ENCODE results near the gene IL24.

IL24 gene

DNA sequence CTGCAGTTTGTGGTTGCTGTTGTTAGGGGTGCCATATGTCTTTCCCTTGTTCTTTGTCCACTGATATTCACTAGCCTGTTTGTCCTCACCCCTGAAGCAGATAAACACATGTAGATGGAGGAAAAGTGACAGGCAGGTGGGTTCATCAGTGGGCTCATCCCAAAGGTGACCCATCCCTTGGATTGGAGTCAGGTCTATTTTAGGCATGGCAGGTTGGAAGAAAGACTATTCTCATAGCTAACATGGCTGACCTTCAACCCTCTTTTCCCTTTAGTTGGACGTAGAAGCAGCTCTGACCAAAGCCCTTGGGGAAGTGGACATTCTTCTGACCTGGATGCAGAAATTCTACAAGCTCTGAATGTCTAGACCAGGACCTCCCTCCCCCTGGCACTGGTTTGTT lies 5.5 kb downstream of the IL24 start:
- in situ Hi-C loops (cut with MboI; ENCODE audit: low sequenced_read_pairs), result loop anchor here (25.0 kb wide), 1 partner anchor 265 kb away; the partner anchor contains the start of gene DYRK3

DNA sequence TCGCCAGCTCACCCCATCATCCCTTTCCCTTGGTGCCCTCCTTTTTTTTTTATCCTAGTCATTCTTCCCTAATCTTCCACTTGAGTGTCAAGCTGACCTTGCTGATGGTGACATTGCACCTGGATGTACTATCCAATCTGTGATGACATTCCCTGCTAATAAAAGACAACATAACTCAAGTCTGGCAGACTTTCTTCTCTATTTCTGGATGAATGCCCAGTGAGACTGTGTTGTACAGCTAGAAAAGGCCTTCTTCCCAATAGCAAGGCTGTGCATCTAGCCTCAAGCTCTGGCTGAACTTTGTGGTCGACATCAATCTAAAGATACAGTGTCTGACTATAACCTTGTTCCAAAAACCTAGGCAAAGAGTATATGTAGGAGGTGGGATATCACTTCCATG lies 6.4 kb downstream of the IL24 start:
- in situ Hi-C loops (cut with MboI; ENCODE audit: low sequenced_read_pairs), result loop anchor here (25.0 kb wide), 1 partner anchor 266 kb away; the partner anchor contains the start of gene DYRK3

DNA sequence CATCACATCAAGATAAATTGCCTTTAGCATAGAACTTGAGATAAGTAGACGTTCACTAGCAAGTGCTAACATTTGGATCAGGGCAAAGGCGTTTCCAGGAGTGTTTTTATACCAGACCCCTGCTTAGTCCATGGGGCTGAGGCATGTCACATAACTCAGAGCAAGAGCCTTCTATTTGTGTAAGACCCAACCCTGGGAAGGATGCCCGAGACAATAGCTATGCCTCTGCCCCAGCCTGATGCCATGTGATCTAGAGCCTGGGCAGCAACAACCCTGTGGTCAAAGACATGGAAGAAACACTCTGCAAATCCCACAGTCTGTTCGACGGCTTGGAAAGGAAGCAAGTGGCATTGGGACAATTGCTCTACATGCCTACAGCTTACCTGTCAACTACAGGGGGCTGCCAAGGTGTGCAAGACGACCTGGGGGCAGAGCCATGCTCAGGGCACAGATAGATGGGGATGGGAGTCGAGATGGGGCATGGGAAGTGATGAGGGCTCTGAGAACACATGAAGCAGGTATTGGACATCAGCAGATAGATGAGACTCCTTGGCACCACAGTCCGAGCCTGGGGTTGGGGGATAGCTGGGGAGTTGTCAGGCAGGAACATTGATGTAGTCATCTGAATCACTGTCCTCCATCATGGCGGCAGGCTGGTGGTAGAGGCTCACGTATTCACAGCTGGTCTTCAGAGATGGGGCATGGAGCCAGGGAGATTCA lies 7.3 kb downstream of the IL24 start:
- in situ Hi-C loops (cut with MboI; ENCODE audit: low sequenced_read_pairs), result loop anchor here (25.0 kb wide), 1 partner anchor 267 kb away; the partner anchor contains the start of gene DYRK3

DNA sequence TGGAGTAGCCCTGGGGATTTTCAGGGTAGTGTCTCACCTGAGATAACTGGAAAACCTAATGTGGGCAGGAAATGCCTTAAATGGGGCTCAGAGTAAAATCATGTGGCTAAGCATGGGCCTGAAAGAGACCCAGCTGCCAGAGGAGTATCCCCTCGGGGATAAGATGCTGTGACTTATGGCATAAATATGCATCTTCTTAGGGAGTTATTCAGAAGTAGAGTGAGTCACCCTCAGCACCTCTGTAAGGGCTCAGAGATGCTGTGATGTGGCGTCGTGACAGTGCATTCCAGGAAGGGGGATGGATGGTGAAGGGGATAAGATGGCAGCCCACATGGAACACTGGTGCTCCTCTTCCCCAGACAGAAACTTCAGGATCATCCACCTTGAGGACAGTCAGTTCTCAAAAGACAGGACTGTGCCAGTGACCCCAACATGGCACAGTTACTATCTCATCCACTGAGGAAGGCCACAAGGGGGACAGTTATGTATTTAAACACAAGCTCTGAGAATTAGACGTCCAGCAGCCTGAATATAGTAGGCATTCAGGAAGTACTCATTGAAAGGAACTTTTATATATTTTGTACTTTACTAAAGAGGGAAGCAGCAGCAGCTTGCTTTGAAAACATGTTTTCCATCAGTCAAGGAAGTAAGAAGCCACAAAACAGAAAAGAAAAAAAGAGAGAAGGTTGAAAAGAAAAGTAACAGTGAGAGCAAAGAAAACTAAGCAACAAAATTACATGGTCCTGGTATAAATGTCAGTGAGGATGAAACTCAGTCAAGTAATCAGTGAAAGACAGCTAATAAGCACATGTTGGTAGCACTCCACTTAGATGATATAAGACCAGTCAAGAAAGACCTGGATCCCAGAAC lies 8.3 kb downstream of the IL24 start:
- in situ Hi-C loops (cut with MboI; ENCODE audit: low sequenced_read_pairs), result loop anchor here (25.0 kb wide), 1 partner anchor 268 kb away; the partner anchor contains the start of gene DYRK3

- in situ Hi-C loops (cut with MboI; ENCODE audit: low sequenced_read_pairs), result loop anchor here (25.0 kb wide), 1 partner anchor 270 kb away; the partner anchor contains the start of gene DYRK3
These were observed 10.2 kb downstream of the IL24 start for GRCh38 chr1:206907304-206907991.

GRCh38 chr1:206908038-206908437 lies 10.8 kb downstream of the IL24 start:
- in situ Hi-C loops (cut with MboI; ENCODE audit: low sequenced_read_pairs), result loop anchor here (25.0 kb wide), 1 partner anchor 271 kb away; the partner anchor contains the start of gene DYRK3

GRCh38 chr1:206909161-206909882 lies 12.1 kb downstream of the IL24 start:
- in situ Hi-C loops (cut with MboI; ENCODE audit: low sequenced_read_pairs), result loop anchor here (25.0 kb wide), 1 partner anchor 272 kb away; the partner anchor contains the start of gene DYRK3

- in situ Hi-C loops (cut with MboI; ENCODE audit: low sequenced_read_pairs), result loop anchor here (10.0 to 25.0 kb wide), 2 partner anchors 175 to 273 kb away; partner anchors contain the start of gene DYRK3
These were observed 12.7 kb downstream of the IL24 start for GRCh38 chr1:206909883-206910318.

- in situ Hi-C loops (cut with MboI; ENCODE audit: low sequenced_read_pairs), result loop anchor here (10.0 to 25.0 kb wide), 2 partner anchors 176 to 274 kb away; partner anchors contain the start of gene DYRK3
These were observed 13.9 kb downstream of the IL24 start for GRCh38 chr1:206911064-206911663.

DNA sequence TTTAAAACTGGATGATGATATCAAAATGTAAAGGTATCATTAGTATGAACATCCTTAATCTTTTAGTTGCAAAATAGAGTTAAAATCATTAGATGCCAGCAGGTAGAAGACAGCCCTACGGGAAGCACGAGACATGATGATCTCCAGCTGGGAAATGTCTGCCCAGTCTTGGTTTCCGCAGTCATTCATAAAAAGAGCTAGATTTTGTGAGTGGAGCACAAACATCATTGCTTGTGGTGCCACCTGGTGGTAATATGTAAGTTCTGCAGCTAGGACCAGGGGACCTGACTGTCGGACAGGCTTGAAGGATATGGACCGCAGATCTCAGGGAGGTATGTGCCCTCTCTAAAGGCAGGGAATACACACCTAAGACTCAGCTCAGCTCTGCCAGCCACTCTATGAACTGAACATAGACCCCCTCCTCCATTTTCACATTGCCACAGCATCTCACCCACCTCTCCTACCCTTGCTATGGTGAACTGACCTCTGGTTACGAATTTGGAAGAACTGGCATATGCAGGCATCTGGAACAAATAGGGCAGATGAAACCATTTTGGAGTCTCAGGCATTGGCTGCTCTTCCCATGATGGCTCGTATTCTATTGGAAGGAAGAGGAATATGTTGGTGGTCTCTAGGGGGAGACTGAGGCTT lies 15.3 kb downstream of the IL24 start:
- in situ Hi-C loops (cut with MboI; ENCODE audit: low sequenced_read_pairs), result loop anchor here (10.0 to 25.0 kb wide), 2 partner anchors 178 to 275 kb away; partner anchors contain the start of gene DYRK3

- in situ Hi-C loops (cut with MboI; ENCODE audit: low sequenced_read_pairs), result loop anchor here (10.0 to 25.0 kb wide), 2 partner anchors 179 to 277 kb away; partner anchors contain the start of gene DYRK3
These were observed 16.7 kb downstream of the IL24 start for GRCh38 chr1:206913766-206914537.

- in situ Hi-C loops (cut with MboI; ENCODE audit: low sequenced_read_pairs), result loop anchor here (10.0 to 25.0 kb wide), 2 partner anchors 180 to 278 kb away; partner anchors contain the start of gene DYRK3
These were observed 17.9 kb downstream of the IL24 start for GRCh38 chr1:206915030-206915735.

- in situ Hi-C loops (cut with MboI; ENCODE audit: low sequenced_read_pairs), result loop anchor here (10.0 to 25.0 kb wide), 2 partner anchors 181 to 279 kb away; partner anchors contain the start of gene DYRK3
These were observed 18.9 kb downstream of the IL24 start for GRCh38 chr1:206916000-206916709.

- in situ Hi-C loops (cut with MboI; ENCODE audit: low sequenced_read_pairs), result loop anchor here (10.0 to 25.0 kb wide), 2 partner anchors 183 to 281 kb away; partner anchors contain the start of gene DYRK3
These were observed 20.8 kb downstream of the IL24 start for GRCh38 chr1:206918076-206918475.

DNA sequence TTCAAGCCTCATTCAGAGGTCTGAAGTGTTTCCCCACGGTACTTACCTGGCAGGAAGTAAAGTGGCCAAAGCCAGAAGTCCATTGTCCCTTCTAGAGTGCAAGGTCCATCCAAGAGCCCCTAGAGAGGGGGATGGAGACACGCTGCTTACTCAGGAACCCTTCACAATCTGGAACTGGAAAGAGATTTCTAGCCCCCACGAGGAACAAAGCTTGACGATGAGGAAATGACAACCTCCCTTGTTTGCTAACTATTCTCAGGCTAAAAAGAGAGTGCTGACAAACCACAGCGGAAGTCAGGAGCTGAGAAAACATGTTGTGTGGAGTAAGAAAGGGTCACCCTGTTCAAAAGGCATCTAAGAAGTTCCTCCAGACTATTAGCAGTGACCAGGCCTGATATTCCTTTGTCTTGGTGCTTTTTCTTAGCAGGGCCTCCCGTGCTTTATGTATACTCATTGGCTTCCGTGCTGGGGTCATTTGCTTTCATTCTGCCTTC lies 24.6 kb downstream of the IL24 start, which contains the start of gene FCMR:
Gene FCMR (minus strand): TSS at position 170 of the 494 bp plus-strand sequence. CDS start 87 bp downstream, at position 83.
- in situ Hi-C loops (cut with MboI; ENCODE audit: low sequenced_read_pairs), result loop anchor here (25.0 kb wide), 1 partner anchor 285 kb away; the partner anchor contains the start of gene DYRK3

GRCh38 chr1:206922524-206922923 lies 25.3 kb downstream of the IL24 start:
- in situ Hi-C loops (cut with MboI; ENCODE audit: low sequenced_read_pairs), result loop anchor here (25.0 kb wide), 1 partner anchor 285 kb away; the partner anchor contains the start of gene DYRK3

Measured in HL-60/S4 treated with retinoic acid at 250 ng/mL for 4 days and 3 days (cell line).